DOHH2 (cell line): ENCODE measurements around the gene PKP3.

Experiments used
- CTCF ChIP-seq: fragments of 200-600 bp; sonication (generic); IDR thresholded peaks from one replicate; pipeline ENCODE4 v1.5.1; 2014; ENCODE audit warnings: antibody characterized with exemption, mild to moderate bottlenecking, low read depth, low read length; ENCODE audit not compliant: poor library complexity, severe bottlenecking
- EZH2phosphoT487 ChIP-seq: fragments of 200-600 bp; sonication (generic); IDR thresholded peaks from 2 replicates; pipeline ENCODE4 v1.6.1; 2017; ENCODE audit warnings: borderline replicate concordance, mild to moderate bottlenecking, antibody characterized with exemption, low read length, moderate library complexity, mixed read lengths

- no peak for TF ChIP-seq CTCF
- TF ChIP-seq EZH2phosphoT487 = no peak
Observed at GRCh38 chr11:404551-405264, 10.7 kb downstream of the PKP3 start.
